MM.1S (cell line): ENCODE data around the gene FASLG.

Experiments used
- DNase-seq: peaks from one replicate; pipeline ENCODE4 v3.0.0-alpha.2; 2015
- H2AFZ ChIP-seq: fragments of 300-600 bp; sonication (generic); 2 replicates; pipeline ENCODE4 v1.6.0; 2016; ENCODE audit warnings: antibody characterized with exemption, low read length
- H3F3A ChIP-seq: fragments of 300-600 bp; sonication (generic); 2 replicates; pipeline ENCODE4 v1.6.1; 2016; ENCODE audit warnings: mild to moderate bottlenecking, antibody characterized with exemption, low read length, moderate library complexity, mixed read lengths; ENCODE audit not compliant: insufficient read depth
- H3K27ac ChIP-seq: fragments of 300-600 bp; sonication (generic); 2 replicates; pipeline ENCODE4 v1.5.1; 2016; ENCODE audit warnings: mild to moderate bottlenecking, low read length
- H3K27me3 ChIP-seq: fragments of 300-600 bp; sonication (generic); replicated peaks from 2 replicates; pipeline ENCODE4 v1.6.0; 2016; ENCODE audit warnings: low read length; ENCODE audit not compliant: insufficient read depth
- H3K36me3 ChIP-seq: fragments of 300-600 bp; sonication (generic); replicated peaks from 2 replicates; pipeline ENCODE4 v1.6.1; 2016; ENCODE audit warnings: mild to moderate bottlenecking, low read length, mixed read lengths; ENCODE audit not compliant: insufficient read depth
- H3K4me1 ChIP-seq: fragments of 300-600 bp; sonication (generic); 2 replicates; pipeline ENCODE4 v1.6.1; 2016; ENCODE audit warnings: low read length, mixed read lengths
- H3K4me2 ChIP-seq: fragments of 300-600 bp; sonication (generic); 2 replicates; pipeline ENCODE4 v1.6.0; 2016; ENCODE audit warnings: low read depth, low read length
- H3K4me3 ChIP-seq: fragments of 300-600 bp; sonication (generic); 2 replicates; pipeline ENCODE4 v1.5.1; 2016; ENCODE audit warnings: low read length, mixed read lengths
- H3K79me2 ChIP-seq: fragments of 300-600 bp; sonication (generic); 2 replicates; pipeline ENCODE4 v1.6.1; 2016; ENCODE audit warnings: mixed run types, low read length, mixed read lengths
- H3K9ac ChIP-seq: fragments of 300-600 bp; sonication (generic); 2 replicates; pipeline ENCODE4 v1.6.1; 2016; ENCODE audit warnings: low read length, mixed read lengths
- H3K9me2 ChIP-seq: fragments of 300-600 bp; sonication (generic); replicated peaks from 2 replicates; pipeline ENCODE4 v1.6.1; 2016; ENCODE audit warnings: mild to moderate bottlenecking, low read length, mixed read lengths; ENCODE audit not compliant: insufficient read depth
- H3K9me3 ChIP-seq: fragments of 300-600 bp; sonication (generic); replicated peaks from 2 replicates; pipeline ENCODE4 v1.6.1; 2016; ENCODE audit warnings: mild to moderate bottlenecking, low read length, mixed read lengths; ENCODE audit not compliant: insufficient read depth
- H4K20me1 ChIP-seq: fragments of 300-600 bp; sonication (generic); 2 replicates; pipeline ENCODE4 v1.6.1; 2016; ENCODE audit warnings: mild to moderate bottlenecking, low read length, moderate library complexity, mixed read lengths; ENCODE audit not compliant: insufficient read depth
- CTCF ChIP-seq: fragments of 300-600 bp; sonication (generic); IDR thresholded peaks from 2 replicates; pipeline ENCODE4 v1.5.1; 2016; ENCODE audit warnings: antibody characterized with exemption, low read length, mixed read lengths
- EZH2 ChIP-seq: fragments of 300-600 bp; sonication (generic); optimal IDR thresholded peaks from 2 replicates; pipeline ENCODE3; 2017; ENCODE audit warnings: low read depth, mild to moderate bottlenecking, antibody characterized with exemption, low read length, mixed read lengths
- EZH2phosphoT487 ChIP-seq: fragments of 300-600 bp; sonication (generic); IDR thresholded peaks from 2 replicates; pipeline ENCODE4 v1.6.1; 2018; ENCODE audit warnings: antibody characterized with exemption, low read length

FASLG gene

GRCh38 chr1:172629638-172630037 lies 29.3 kb upstream of the FASLG start:
- TF ChIP-seq EZH2phosphoT487 = no peak
- no peak for TF ChIP-seq EZH2
- TF ChIP-seq CTCF = no peak
- H4K20me1 ChIP-seq = no peaks in the 10 kb centered on the region
- H3K27ac ChIP-seq = no peak overlapping the region
- DNase-seq = no peak
- H3K4me3 ChIP-seq = no peak overlapping the region
- H3K4me1 ChIP-seq = no peaks in the 10 kb centered on the region
- H3K4me2 ChIP-seq = no peak overlapping the region
- H3K9me3 ChIP-seq = no peaks in the 10 kb centered on the region
- no peaks in the 10 kb centered on the region for H3F3A ChIP-seq
- H3K79me2 ChIP-seq = no peaks in the 10 kb centered on the region
- H3K27me3 ChIP-seq = no peaks in the 10 kb centered on the region
- no peak overlapping the region for H2AFZ ChIP-seq
- H3K36me3 ChIP-seq = no peaks in the 10 kb centered on the region
- no peaks in the 10 kb centered on the region for H3K9me2 ChIP-seq
- no peak overlapping the region for H3K9ac ChIP-seq

GRCh38 chr1:172630056-172630818 lies 28.7 kb upstream of the FASLG start:
- Histone ChIP-seq H3K4me1 (no peaks in the 10 kb centered on the region), H2AFZ (no peak overlapping the region), H3K9me2 (no peaks in the 10 kb centered on the region), H3K4me2 (no peak overlapping the region), H4K20me1 (no peaks in the 10 kb centered on the region), H3K27me3 (no peaks in the 10 kb centered on the region), H3K79me2 (no peaks in the 10 kb centered on the region), H3K9ac (no peak overlapping the region), H3K4me3 (no peak overlapping the region), H3K27ac (no peak overlapping the region), H3F3A (no peaks in the 10 kb centered on the region), H3K9me3 (no peaks in the 10 kb centered on the region), H3K36me3 (no peaks in the 10 kb centered on the region)
- no peak for DNase-seq
- TF ChIP-seq CTCF = no peak
- TF ChIP-seq EZH2phosphoT487 = no peak

- Histone ChIP-seq H3K4me1 (no peaks in the 10 kb centered on the region), H3K27me3 (no peaks in the 10 kb centered on the region), H3K9ac (no peak overlapping the region), H2AFZ (no peak overlapping the region), H3K79me2 (no peaks in the 10 kb centered on the region), H3K36me3 (no peaks in the 10 kb centered on the region), H4K20me1 (no peaks in the 10 kb centered on the region), H3K9me2 (no peaks in the 10 kb centered on the region), H3K4me2 (no peak overlapping the region), H3K9me3 (no peaks in the 10 kb centered on the region), H3K4me3 (no peak overlapping the region), H3F3A (no peaks in the 10 kb centered on the region), H3K27ac (no peak overlapping the region)
- DNase-seq = no peak
- no peak for TF ChIP-seq EZH2
- no peak for TF ChIP-seq CTCF
- TF ChIP-seq EZH2phosphoT487 = no peak
Observed at GRCh38 chr1:172630868-172631267, 28.0 kb upstream of the FASLG start.
